HCT116 (cell line): ENCODE results near the gene CFAP410.

Source experiments
- CEBPB ChIP-seq: IDR thresholded peaks from 2 replicates; pipeline ENCODE4 v1.6.1; 2012; ENCODE audit warnings: low read depth
- EGR1 ChIP-seq: IDR thresholded peaks from 2 replicates; pipeline ENCODE4 v1.6.1; 2012; ENCODE audit warnings: low read depth
- ZNF274 ChIP-seq: fragments of 200-500 bp; sonication (Bioruptor generic); IDR thresholded peaks from 2 replicates; pipeline ENCODE4 v1.6.1; 2014; ENCODE audit warnings: mild to moderate bottlenecking, low read depth, low read length, inconsistent platforms
- TF ChIP-seq, protein P1 (sequence below), 3 experiments: fragments of 200-600 bp in 1 of 3; sonication (generic) in 1 of 3; IDR thresholded peaks in 2 of 3; conservative IDR thresholded peaks in 1 of 3; 2 replicates each; pipeline ENCODE4 v1.5.1; 2012 to 2017; ENCODE audit warnings: low read depth in 2 of 3, low read length in 2 of 3, antibody characterized with exemption in 1 of 3, borderline replicate concordance in 1 of 3, control low read depth in 1 of 3, mild to moderate bottlenecking in 1 of 3, mixed read lengths in 1 of 3, mixed run types in 1 of 3, moderate library complexity in 1 of 3; ENCODE audit not compliant: insufficient read depth in 1 of 3
- TF ChIP-seq, protein P2 (sequence below): IDR thresholded peaks from 2 replicates; pipeline ENCODE4 v1.6.1; 2012

DNA sequence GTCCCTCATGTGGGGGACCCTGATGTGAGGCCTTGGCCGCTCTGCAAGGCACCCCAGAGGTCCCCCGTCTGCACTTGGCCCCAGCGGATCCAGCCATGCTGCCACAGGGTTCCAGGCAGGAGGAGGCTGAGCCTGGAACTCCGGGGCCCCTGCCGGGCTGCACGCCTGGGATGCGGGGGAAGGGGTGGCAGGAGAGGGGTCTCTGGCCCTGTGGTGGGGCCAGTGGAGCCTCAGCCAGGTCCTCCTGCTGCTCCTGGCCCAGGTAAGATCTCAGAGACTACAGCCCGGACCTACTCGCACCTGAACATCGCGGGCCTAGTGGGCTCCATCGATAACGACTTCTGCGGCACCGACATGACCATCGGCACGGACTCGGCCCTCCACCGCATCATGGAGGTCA is 26.5 kb downstream of the CFAP410 start:
- no peak for TF ChIP-seq EGR1
- TF ChIP-seq, protein P1, sequence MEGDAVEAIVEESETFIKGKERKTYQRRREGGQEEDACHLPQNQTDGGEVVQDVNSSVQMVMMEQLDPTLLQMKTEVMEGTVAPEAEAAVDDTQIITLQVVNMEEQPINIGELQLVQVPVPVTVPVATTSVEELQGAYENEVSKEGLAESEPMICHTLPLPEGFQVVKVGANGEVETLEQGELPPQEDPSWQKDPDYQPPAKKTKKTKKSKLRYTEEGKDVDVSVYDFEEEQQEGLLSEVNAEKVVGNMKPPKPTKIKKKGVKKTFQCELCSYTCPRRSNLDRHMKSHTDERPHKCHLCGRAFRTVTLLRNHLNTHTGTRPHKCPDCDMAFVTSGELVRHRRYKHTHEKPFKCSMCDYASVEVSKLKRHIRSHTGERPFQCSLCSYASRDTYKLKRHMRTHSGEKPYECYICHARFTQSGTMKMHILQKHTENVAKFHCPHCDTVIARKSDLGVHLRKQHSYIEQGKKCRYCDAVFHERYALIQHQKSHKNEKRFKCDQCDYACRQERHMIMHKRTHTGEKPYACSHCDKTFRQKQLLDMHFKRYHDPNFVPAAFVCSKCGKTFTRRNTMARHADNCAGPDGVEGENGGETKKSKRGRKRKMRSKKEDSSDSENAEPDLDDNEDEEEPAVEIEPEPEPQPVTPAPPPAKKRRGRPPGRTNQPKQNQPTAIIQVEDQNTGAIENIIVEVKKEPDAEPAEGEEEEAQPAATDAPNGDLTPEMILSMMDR (IDR thresholded peaks at IDR 0.05 in 2 of 3, conservative IDR thresholded peaks at IDR 0.05 in 1 of 3; ENCODE audit: borderline replicate concordance in 1 of 3, insufficient read depth in 1 of 3, low read depth in 2 of 3, low read length in 2 of 3): no peak
- TF ChIP-seq, protein P2, sequence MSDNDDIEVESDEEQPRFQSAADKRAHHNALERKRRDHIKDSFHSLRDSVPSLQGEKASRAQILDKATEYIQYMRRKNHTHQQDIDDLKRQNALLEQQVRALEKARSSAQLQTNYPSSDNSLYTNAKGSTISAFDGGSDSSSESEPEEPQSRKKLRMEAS: no peak
- no peak for TF ChIP-seq CEBPB
- no peak for TF ChIP-seq ZNF274
